ENCODE results near the gene AGTRAP. TPM values are rescaled to one million over a fixed set of nuclear protein-coding genes. Genes with fewer than 3 reads are reported as not detected.

Gene AGTRAP
- total and polyA plus RNA-seq, 2 of the 8 experiments (the other 6 are each of a cell fraction or from before 2014, with no cell fraction given): 69.7 to 192 TPM

- no peak for TF ChIP-seq POLR2AphosphoS5 (IDR thresholded peaks at IDR 0.05; ENCODE audit: low read depth, low read length)
- TF ChIP-seq, protein P1, sequence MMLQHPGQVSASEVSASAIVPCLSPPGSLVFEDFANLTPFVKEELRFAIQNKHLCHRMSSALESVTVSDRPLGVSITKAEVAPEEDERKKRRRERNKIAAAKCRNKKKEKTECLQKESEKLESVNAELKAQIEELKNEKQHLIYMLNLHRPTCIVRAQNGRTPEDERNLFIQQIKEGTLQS (IDR thresholded peaks at IDR 0.05; ENCODE audit: insufficient read depth, low read depth, low read length): no peak
Measured at GRCh38 chr1:11794446-11795237, 58.7 kb downstream of the AGTRAP start (continued).

All from H1 (cell line).